GM18861 (cell line): ENCODE results near the gene TCP11.

Experiments used
- ATAC-seq: cut with Tn5 transposase; IDR thresholded peaks from one replicate; pipeline ENCODE4 v1.9.1; 2021; ENCODE audit not compliant: unreplicated experiment

TCP11 gene

GRCh38 chr6:35068206-35068605 is 72.9 kb downstream of the TCP11 start:
- ATAC-seq, result no peak
